ENCODE results near the gene KIRREL3.

The KIRREL3 gene

GRCh38 chr11:126521196-126521595, 479.4 kb downstream of the KIRREL3 start:
- Histone ChIP-seq H4K20me1 (ENCODE audit: low read depth, low read length) (no peaks in the 10 kb centered on the region), H3K27me3 (ENCODE audit: low read length) (no peaks in the 10 kb centered on the region), H3K9me2 (replicated peaks; ENCODE audit: insufficient read depth, low read length) (no peaks in the 10 kb centered on the region), H3K4me3 (ENCODE audit: insufficient read depth, low read length, poor library complexity, severe bottlenecking) (no peak overlapping the region), H2AFZ (ENCODE audit: low read depth, low read length, severe bottlenecking) (no peak overlapping the region), H3K79me2 (ENCODE audit: insufficient read depth, low read length) (no peaks in the 10 kb centered on the region), H3K9ac (ENCODE audit: low read length) (no peak overlapping the region), H3K4me2 (ENCODE audit: low read depth, low read length, poor library complexity, severe bottlenecking) (no peak overlapping the region), H3K27ac (ENCODE audit: low read depth, low read length) (no peak overlapping the region), H3K36me3 (ENCODE audit: low read length) (no peaks in the 10 kb centered on the region), H3K9me3 (ENCODE audit: insufficient read depth, low read length) (no peaks in the 10 kb centered on the region), H3F3A (ENCODE audit: insufficient read depth) (no peaks in the 10 kb centered on the region)
- TF ChIP-seq EZH2phosphoT487 (conservative IDR thresholded peaks at IDR 0.05; ENCODE audit: low read length) (no peak), CTCF (IDR thresholded peaks at IDR 0.05; ENCODE audit: insufficient read depth, low read length, poor library complexity, severe bottlenecking) (no peak)

GRCh38 chr11:126519764-126520734, 480.5 kb downstream of the KIRREL3 start:
- H3F3A ChIP-seq (ENCODE audit: insufficient read depth) = no peaks in the 10 kb centered on the region
- no peaks in the 10 kb centered on the region for H3K27me3 ChIP-seq (ENCODE audit: low read length)

GRCh38 chr11:126518972-126519690, 481.4 kb downstream of the KIRREL3 start:
- TF ChIP-seq EZH2phosphoT487 (conservative IDR thresholded peaks at IDR 0.05; ENCODE audit: low read length) = no peak
- TF ChIP-seq CTCF (IDR thresholded peaks at IDR 0.05; ENCODE audit: insufficient read depth, low read length, poor library complexity, severe bottlenecking) = no peak
- Histone ChIP-seq H3K27ac (ENCODE audit: low read depth, low read length) (no peak overlapping the region), H3K27me3 (ENCODE audit: low read length) (no peaks in the 10 kb centered on the region), H3K4me2 (ENCODE audit: low read depth, low read length, poor library complexity, severe bottlenecking) (no peak overlapping the region), H3K4me3 (ENCODE audit: insufficient read depth, low read length, poor library complexity, severe bottlenecking) (no peak overlapping the region), H3K9me3 (ENCODE audit: insufficient read depth, low read length) (no peaks in the 10 kb centered on the region), H3F3A (ENCODE audit: insufficient read depth) (no peaks in the 10 kb centered on the region), H4K20me1 (ENCODE audit: low read depth, low read length) (no peaks in the 10 kb centered on the region), H3K9me2 (replicated peaks; ENCODE audit: insufficient read depth, low read length) (no peaks in the 10 kb centered on the region), H3K36me3 (ENCODE audit: low read length) (no peaks in the 10 kb centered on the region), H2AFZ (ENCODE audit: low read depth, low read length, severe bottlenecking) (no peak overlapping the region), H3K9ac (ENCODE audit: low read length) (no peak overlapping the region), H3K79me2 (ENCODE audit: insufficient read depth, low read length) (no peaks in the 10 kb centered on the region)

More at GRCh38 chr11:126519764-126520734, 480.5 kb downstream of the KIRREL3 start:
- Histone ChIP-seq H3K9me3 (ENCODE audit: insufficient read depth, low read length) (no peaks in the 10 kb centered on the region), H3K36me3 (ENCODE audit: low read length) (no peaks in the 10 kb centered on the region), H3K27ac (ENCODE audit: low read depth, low read length) (no peak overlapping the region), H3K9me2 (replicated peaks; ENCODE audit: insufficient read depth, low read length) (no peaks in the 10 kb centered on the region), H4K20me1 (ENCODE audit: low read depth, low read length) (no peaks in the 10 kb centered on the region), H3K4me3 (ENCODE audit: insufficient read depth, low read length, poor library complexity, severe bottlenecking) (no peak overlapping the region), H3K79me2 (ENCODE audit: insufficient read depth, low read length) (no peaks in the 10 kb centered on the region), H3K9ac (ENCODE audit: low read length) (no peak overlapping the region), H2AFZ (ENCODE audit: low read depth, low read length, severe bottlenecking) (no peak overlapping the region), H3K4me2 (ENCODE audit: low read depth, low read length, poor library complexity, severe bottlenecking) (no peak overlapping the region)
- TF ChIP-seq CTCF (IDR thresholded peaks at IDR 0.05; ENCODE audit: insufficient read depth, low read length, poor library complexity, severe bottlenecking) (no peak), EZH2phosphoT487 (conservative IDR thresholded peaks at IDR 0.05; ENCODE audit: low read length) (no peak)

Data from SU-DHL-6 (cell line).